MM.1S (cell line): Measurements from ENCODE around the gene RIMBP3B.
A peak's percentile ranks its signal among the peaks of the same experiment; 100 is the strongest.
"Not testable (repeated sequence)": the region's sequence is repeated elsewhere in the genome, so short reads cannot be mapped to it uniquely, and the experiment has no call there.

ENCODE experiments used
- DNase-seq: peaks from one replicate; pipeline ENCODE4 v3.0.0-alpha.2; 2015
- H2AFZ ChIP-seq: fragments of 300-600 bp; sonication (generic); 2 replicates; pipeline ENCODE4 v1.6.0; 2016; ENCODE audit warnings: antibody characterized with exemption, low read length
- H3F3A ChIP-seq: fragments of 300-600 bp; sonication (generic); 2 replicates; pipeline ENCODE4 v1.6.1; 2016; ENCODE audit warnings: mild to moderate bottlenecking, antibody characterized with exemption, low read length, moderate library complexity, mixed read lengths; ENCODE audit not compliant: insufficient read depth
- H3K27ac ChIP-seq: fragments of 300-600 bp; sonication (generic); 2 replicates; pipeline ENCODE4 v1.5.1; 2016; ENCODE audit warnings: mild to moderate bottlenecking, low read length
- H3K27me3 ChIP-seq: fragments of 300-600 bp; sonication (generic); replicated peaks from 2 replicates; pipeline ENCODE4 v1.6.0; 2016; ENCODE audit warnings: low read length; ENCODE audit not compliant: insufficient read depth
- H3K36me3 ChIP-seq: fragments of 300-600 bp; sonication (generic); replicated peaks from 2 replicates; pipeline ENCODE4 v1.6.1; 2016; ENCODE audit warnings: mild to moderate bottlenecking, low read length, mixed read lengths; ENCODE audit not compliant: insufficient read depth
- H3K4me1 ChIP-seq: fragments of 300-600 bp; sonication (generic); 2 replicates; pipeline ENCODE4 v1.6.1; 2016; ENCODE audit warnings: low read length, mixed read lengths
- H3K4me2 ChIP-seq: fragments of 300-600 bp; sonication (generic); 2 replicates; pipeline ENCODE4 v1.6.0; 2016; ENCODE audit warnings: low read depth, low read length
- H3K4me3 ChIP-seq: fragments of 300-600 bp; sonication (generic); 2 replicates; pipeline ENCODE4 v1.5.1; 2016; ENCODE audit warnings: low read length, mixed read lengths
- H3K79me2 ChIP-seq: fragments of 300-600 bp; sonication (generic); 2 replicates; pipeline ENCODE4 v1.6.1; 2016; ENCODE audit warnings: mixed run types, low read length, mixed read lengths
- H3K9ac ChIP-seq: fragments of 300-600 bp; sonication (generic); 2 replicates; pipeline ENCODE4 v1.6.1; 2016; ENCODE audit warnings: low read length, mixed read lengths
- H3K9me2 ChIP-seq: fragments of 300-600 bp; sonication (generic); replicated peaks from 2 replicates; pipeline ENCODE4 v1.6.1; 2016; ENCODE audit warnings: mild to moderate bottlenecking, low read length, mixed read lengths; ENCODE audit not compliant: insufficient read depth
- H3K9me3 ChIP-seq: fragments of 300-600 bp; sonication (generic); replicated peaks from 2 replicates; pipeline ENCODE4 v1.6.1; 2016; ENCODE audit warnings: mild to moderate bottlenecking, low read length, mixed read lengths; ENCODE audit not compliant: insufficient read depth
- H4K20me1 ChIP-seq: fragments of 300-600 bp; sonication (generic); 2 replicates; pipeline ENCODE4 v1.6.1; 2016; ENCODE audit warnings: mild to moderate bottlenecking, low read length, moderate library complexity, mixed read lengths; ENCODE audit not compliant: insufficient read depth

Gene RIMBP3B

DNA sequence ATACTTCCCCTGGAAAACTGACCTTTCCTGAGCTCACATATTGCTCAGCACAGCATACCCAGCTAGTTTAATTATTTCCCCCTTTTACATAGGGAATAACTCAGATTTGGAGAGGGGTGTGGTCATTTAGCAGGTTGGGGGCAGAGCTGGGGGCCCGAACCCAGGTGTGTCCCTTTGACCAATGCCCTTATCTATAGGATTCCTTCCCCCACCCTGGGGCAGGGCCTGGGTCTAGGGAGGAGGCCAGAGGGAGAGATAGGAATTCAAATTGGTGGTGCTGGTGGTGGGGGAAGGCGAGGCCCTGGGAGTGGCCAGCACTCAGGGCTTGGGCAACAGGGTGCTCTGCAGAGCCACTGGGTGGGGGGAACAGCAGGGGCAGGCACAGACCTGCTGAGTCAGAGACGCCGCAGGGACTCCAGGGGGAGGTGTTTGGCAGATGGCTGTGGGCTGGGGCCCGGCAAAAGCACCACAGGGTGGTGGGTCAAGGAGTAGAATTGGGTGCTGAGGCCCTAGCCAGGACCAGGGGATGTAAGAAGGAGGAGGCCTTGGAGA lies 19.3 kb downstream of the RIMBP3B start:
- not testable (repeated sequence) for DNase-seq, H3K4me2 ChIP-seq, H2AFZ ChIP-seq, H4K20me1 ChIP-seq, H3K36me3 ChIP-seq, H3K79me2 ChIP-seq, H3K27ac ChIP-seq, H3K4me1 ChIP-seq, H3K9ac ChIP-seq, H3K9me3 ChIP-seq, H3K4me3 ChIP-seq, H3F3A ChIP-seq, H3K9me2 ChIP-seq, H3K27me3 ChIP-seq

DNA sequence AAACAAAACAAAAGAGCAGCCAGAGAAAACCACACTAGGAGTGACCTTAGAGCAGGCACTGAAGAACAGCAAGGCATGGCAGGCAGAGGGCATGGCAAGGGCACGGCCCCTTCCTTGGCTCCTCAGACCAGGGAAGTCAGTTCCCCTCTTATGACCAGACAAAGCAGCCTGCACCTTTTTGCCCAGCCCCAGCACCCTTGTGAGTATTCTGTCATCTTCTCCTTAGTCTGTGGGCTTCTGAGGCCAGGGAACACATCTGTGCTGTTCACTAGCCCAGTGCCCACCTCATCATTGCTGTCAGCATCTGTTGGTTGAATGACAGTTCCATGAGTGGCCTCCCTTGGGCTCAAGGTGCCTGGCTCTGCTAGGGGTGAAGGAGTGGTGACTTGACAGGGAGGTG lies 23.6 kb downstream of the RIMBP3B start:
- H2AFZ ChIP-seq, H3K9me2 ChIP-seq, H3F3A ChIP-seq, H3K27ac ChIP-seq, H4K20me1 ChIP-seq, DNase-seq, H3K79me2 ChIP-seq, H3K4me1 ChIP-seq, H3K9me3 ChIP-seq, H3K27me3 ChIP-seq, H3K4me2 ChIP-seq, H3K36me3 ChIP-seq, H3K9ac ChIP-seq, H3K4me3 ChIP-seq: not testable (repeated sequence)

DNA sequence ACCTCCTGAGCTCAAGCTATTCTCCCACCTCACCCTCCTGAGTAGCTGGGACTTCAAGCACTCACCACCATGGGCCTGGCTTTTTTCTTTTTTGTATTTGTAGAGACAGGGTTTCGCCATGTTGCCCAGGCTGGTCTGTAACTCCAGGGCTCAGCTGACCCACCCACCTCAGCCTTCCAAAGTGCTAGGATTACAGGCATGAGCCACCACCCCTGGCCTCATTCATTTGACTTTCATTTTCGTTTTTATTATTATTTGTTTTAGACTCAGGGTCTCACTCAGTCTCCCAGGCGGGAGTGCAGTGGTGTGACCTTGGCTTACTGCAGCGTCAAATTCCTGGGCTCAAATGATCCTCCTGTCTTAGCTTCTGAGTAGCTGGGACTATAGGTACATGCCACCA lies 24.2 kb downstream of the RIMBP3B start:
- not testable (repeated sequence) for H3K27me3 ChIP-seq, H4K20me1 ChIP-seq, H3F3A ChIP-seq, DNase-seq, H3K4me1 ChIP-seq, H3K4me3 ChIP-seq, H3K79me2 ChIP-seq, H3K4me2 ChIP-seq, H3K9ac ChIP-seq, H3K9me3 ChIP-seq, H2AFZ ChIP-seq, H3K9me2 ChIP-seq, H3K36me3 ChIP-seq, H3K27ac ChIP-seq

DNA sequence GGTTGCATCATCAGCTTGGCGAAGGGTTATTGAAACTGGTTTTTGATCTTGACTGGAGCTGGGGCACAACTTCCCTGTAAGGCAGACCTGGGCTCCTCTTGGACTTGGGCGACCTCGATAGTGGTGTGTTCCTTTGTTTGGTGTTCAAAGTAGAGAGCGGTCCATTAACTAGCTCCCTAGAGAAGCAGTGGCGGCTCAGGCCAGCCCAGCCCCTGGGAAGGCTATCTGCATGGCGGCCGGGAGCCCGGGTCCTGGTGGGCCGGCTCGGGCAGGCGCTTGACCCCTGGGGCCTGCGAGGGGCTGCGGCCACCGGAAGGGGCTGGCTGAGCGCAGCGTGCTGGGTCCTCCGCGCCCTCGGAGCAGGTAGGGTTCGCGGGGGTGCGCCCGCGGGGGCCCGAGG lies 32.8 kb downstream of the RIMBP3B start:
- H3K36me3 ChIP-seq, H3K9ac ChIP-seq, H3F3A ChIP-seq, H3K4me2 ChIP-seq, H3K4me3 ChIP-seq, H2AFZ ChIP-seq, H4K20me1 ChIP-seq, H3K9me3 ChIP-seq, DNase-seq, H3K9me2 ChIP-seq, H3K79me2 ChIP-seq, H3K27ac ChIP-seq, H3K4me1 ChIP-seq, H3K27me3 ChIP-seq: not testable (repeated sequence)

DNA sequence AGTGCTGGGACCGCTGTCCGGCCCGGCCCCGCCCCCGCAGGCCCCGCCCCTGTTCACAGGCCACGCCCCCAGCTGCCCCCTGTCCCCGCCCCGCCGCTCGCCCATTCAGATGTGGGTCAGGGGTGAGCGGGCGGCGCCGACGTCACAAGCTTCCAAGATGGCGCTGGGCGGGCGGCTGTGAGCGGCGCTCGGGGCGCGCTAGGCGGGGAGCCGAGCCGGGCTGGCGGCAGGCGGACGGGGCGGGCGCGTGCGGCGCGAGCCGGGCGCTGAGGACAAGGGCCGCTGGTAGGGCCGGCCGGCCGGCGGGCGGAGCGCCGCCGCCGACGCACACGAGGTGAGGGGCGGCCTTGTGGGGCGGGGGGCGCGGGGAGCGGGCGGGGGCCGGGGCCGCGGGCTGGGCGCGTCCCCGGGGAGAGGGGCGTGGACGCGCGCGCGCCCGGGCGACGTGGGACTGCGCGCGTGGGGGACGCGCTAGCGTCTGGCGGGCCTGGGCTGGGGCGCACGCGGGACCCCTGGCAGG lies 33.7 kb downstream of the RIMBP3B start, which contains the start of gene HIC2:
Gene HIC2 (plus strand): TSS at position 145 of the 520 bp plus-strand sequence. CDS start 25,461 bp downstream, outside the sequence.
- H3K27me3 ChIP-seq, H3K9ac ChIP-seq, H2AFZ ChIP-seq, H3K9me3 ChIP-seq, H3K27ac ChIP-seq, H3K4me2 ChIP-seq, DNase-seq, H3K4me1 ChIP-seq, H3K9me2 ChIP-seq, H4K20me1 ChIP-seq, H3K79me2 ChIP-seq, H3K36me3 ChIP-seq, H3F3A ChIP-seq: not testable (repeated sequence)
- H3K4me3 ChIP-seq: peak within 1 kb of the TSS; percentile 42; the same call in 1 of the 2 replicates

DNA sequence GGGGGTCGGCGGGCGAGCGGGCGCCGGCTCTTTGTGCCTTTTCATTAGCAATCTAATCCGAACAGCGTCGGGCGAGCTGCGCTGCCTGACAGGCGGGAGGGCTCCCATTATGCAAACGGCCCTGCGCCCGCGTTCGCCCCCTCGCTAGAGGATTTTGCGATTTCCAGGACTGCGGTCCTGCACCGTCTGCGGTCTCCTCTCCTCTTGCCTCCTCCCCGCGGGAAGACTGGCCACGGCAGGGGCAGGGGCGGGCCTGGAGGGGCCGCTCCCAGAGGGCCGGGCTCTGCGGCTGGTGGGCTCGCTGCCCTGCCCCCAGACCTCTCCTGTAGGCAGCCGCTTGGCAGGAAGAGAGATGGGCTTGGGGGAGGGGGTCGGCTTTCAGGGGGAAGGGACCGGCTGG lies 34.3 kb downstream of the RIMBP3B start:
- H3K4me2 ChIP-seq, H3K27ac ChIP-seq, H3F3A ChIP-seq: not testable (repeated sequence)

DNA sequence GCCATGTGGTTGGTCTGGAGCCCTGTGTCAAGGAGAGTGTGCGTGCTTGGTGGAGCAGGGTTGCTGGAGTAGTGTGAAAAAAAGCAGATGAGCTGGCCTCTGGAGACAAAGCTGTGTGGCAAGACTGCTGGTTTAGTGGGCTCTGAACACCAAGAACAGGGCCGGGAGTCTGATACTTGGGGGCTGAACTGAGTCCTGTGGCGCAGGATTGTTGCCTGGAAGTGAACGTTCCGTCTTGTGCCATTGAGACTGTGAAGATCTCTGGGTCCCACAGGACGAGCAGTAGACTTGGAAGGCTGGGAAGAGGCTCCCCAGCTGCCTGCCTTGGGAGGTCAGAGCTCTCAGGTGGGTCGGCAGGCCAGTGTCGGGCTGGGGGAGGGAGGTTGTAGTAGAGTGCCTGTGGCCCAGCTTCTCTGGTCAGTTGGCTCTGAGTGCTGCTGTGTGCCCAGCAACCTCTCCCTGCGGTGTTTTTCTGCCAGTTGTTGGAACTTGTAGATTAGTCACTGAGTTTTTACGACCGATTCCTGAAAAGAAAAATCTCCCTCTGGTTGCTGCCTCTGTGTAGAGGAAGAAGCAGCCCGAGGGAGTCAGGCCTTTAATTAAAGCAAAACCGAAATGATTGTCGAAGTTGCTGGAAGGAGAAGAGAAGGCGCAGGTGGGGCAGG lies 35.6 kb downstream of the RIMBP3B start:
- H3K9me2 ChIP-seq, H3K4me2 ChIP-seq, H4K20me1 ChIP-seq, H3K9me3 ChIP-seq, H3K27me3 ChIP-seq, H3F3A ChIP-seq, DNase-seq, H3K9ac ChIP-seq, H2AFZ ChIP-seq, H3K36me3 ChIP-seq, H3K4me3 ChIP-seq, H3K27ac ChIP-seq, H3K79me2 ChIP-seq, H3K4me1 ChIP-seq: not testable (repeated sequence)

More for the DNA sequence above, 34.3 kb downstream of the RIMBP3B start:
- H3K27me3 ChIP-seq, H3K9me3 ChIP-seq, H3K4me1 ChIP-seq, DNase-seq, H3K36me3 ChIP-seq, H2AFZ ChIP-seq, H3K9me2 ChIP-seq, H3K9ac ChIP-seq, H3K79me2 ChIP-seq, H4K20me1 ChIP-seq: not testable (repeated sequence)
- H3K4me3 ChIP-seq: peak overlapping the region; percentile 42; the same call in 1 of the 2 replicates

DNA sequence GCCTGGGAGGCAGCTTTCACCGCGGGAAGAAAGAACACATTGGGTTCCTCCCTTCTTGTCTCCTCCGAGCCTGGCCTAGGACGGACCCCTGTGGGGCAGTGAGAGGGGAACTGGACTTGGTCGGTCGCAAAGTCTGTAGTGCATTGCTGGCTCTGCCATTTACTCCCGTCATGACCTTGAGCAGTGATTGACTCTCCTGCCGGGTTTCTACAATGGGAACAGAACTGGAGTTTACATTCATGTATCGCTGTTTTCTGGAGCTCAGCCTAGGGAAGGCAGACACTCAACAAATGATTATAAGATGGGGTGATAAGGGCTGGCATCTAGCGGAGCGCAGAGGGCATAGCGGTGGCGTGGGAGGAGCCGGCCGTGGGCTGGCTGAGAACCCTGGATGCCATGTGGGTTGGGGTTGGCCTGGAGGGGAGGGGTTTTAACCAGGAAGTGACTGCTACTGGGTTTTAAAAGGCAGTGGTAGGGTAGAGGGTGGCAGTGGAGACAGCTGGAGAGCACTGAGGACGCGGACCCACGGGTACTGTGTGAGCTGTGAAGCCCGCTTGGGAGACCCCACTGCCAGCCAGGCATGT lies 36.7 kb downstream of the RIMBP3B start:
- H3K4me3 ChIP-seq, H3K36me3 ChIP-seq, H3K9me3 ChIP-seq, H3K9ac ChIP-seq, H3K4me2 ChIP-seq, H3F3A ChIP-seq, H2AFZ ChIP-seq, H3K27me3 ChIP-seq, H3K9me2 ChIP-seq, DNase-seq, H3K79me2 ChIP-seq, H4K20me1 ChIP-seq, H3K4me1 ChIP-seq, H3K27ac ChIP-seq: not testable (repeated sequence)
